Vagina (tissue), 2 donors: Measurements from ENCODE around the gene RELT. TPM values are rescaled to one million over a fixed set of nuclear protein-coding genes. Genes with fewer than 3 reads are reported as not detected.

Experiments
- DNase-seq, 2 donors: peaks; one replicate each; pipeline ENCODE4 v3.0.0-alpha.2; 2017; ENCODE audit errors: extremely low spot score in 2 of 2
- H3K27ac ChIP-seq: fragments of 200-600 bp; sonication (generic); one replicate; pipeline ENCODE4 v1.5.1; 2019
- H3K27me3 ChIP-seq: fragments of 200-600 bp; sonication (generic); one replicate; pipeline ENCODE4 v1.5.1; 2019
- H3K36me3 ChIP-seq, 2 donors: fragments of 200-600 bp; sonication (generic); one replicate each; pipeline ENCODE4 v1.5.1; 2017 to 2019
- H3K4me1 ChIP-seq: fragments of 200-600 bp; sonication (generic); one replicate; pipeline ENCODE4 v1.5.1; 2019
- H3K4me3 ChIP-seq, 2 donors: fragments of 200-600 bp; sonication (generic); 1 replicate in 1 of 2; 2 replicates in 1 of 2; pipeline ENCODE4 v1.5.1; 2016 to 2019
- H3K9me3 ChIP-seq: fragments of 200-600 bp; sonication (generic); one replicate; pipeline ENCODE4 v1.5.1; 2019
- POLR2A ChIP-seq, 2 donors: fragments of 450-650 bp; IDR thresholded peaks; one replicate each; pipeline ENCODE4 v1.6.1; 2017; ENCODE audit warnings: antibody characterized with exemption in 2 of 2, mild to moderate bottlenecking in 2 of 2, moderate library complexity in 2 of 2
- POLR2AphosphoS5 ChIP-seq, 2 donors: sonication (generic); formaldehyde crosslinking; IDR thresholded peaks; one replicate each; pipeline ENCODE4 v1.9.0; 2017; ENCODE audit warnings: antibody characterized with exemption in 2 of 2, mild to moderate bottlenecking in 2 of 2, low read depth in 1 of 2; ENCODE audit not compliant: insufficient read depth in 1 of 2
- intact Hi-C: fragments of 100-400 bp; cut with DNase I; formaldehyde crosslinking; loops from one replicate; pipeline ENCODE4 v1.15.1; 2023
- total RNA-seq: library from RNA; depleted of rRNA; stranded (reverse); fragments of >200 nt; gene quantifications from one replicate; pipeline ENCODE4 v1.2.3, GENCODE V29; 2016
- TF ChIP-seq, protein P1 (sequence below), 3 experiments: fragments of 450-650 bp in 2 of 3; fragments of 200-600 bp in 1 of 3; sonication (generic) in 1 of 3; IDR thresholded peaks; one replicate each; pipeline ENCODE4 v1.5.1; 2017 to 2019; ENCODE audit warnings: antibody characterized with exemption in 3 of 3, mild to moderate bottlenecking in 2 of 3, moderate library complexity in 2 of 3

Gene RELT
- total RNA-seq, 1 donor from 2014 or later: 6.1 TPM

DNA sequence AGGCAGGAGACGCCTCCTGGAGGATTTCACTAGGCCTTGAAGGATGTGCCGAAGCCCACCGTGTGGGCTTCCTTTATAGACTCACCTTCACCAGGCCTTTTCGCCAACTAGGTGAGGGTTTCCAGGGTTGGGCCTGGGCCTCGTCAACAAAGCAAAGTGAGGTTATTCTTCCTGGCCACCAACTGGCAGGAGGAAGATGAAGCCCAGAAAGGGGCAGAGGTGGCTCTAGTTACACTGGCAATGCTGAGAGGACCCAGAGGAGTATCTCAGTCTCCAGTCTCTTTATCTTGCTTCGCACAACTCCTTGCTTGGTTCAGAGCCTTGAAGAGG lies 404 bp upstream of the RELT start:
- intact Hi-C loops: no loop called here
- peak overlapping the region; percentile 87 for H3K27ac ChIP-seq
- no peaks in the 10 kb centered on the region for H3K36me3 ChIP-seq
- H3K4me3 ChIP-seq: peak overlapping the region; percentile 73 to 77
- TF ChIP-seq, protein P1, sequence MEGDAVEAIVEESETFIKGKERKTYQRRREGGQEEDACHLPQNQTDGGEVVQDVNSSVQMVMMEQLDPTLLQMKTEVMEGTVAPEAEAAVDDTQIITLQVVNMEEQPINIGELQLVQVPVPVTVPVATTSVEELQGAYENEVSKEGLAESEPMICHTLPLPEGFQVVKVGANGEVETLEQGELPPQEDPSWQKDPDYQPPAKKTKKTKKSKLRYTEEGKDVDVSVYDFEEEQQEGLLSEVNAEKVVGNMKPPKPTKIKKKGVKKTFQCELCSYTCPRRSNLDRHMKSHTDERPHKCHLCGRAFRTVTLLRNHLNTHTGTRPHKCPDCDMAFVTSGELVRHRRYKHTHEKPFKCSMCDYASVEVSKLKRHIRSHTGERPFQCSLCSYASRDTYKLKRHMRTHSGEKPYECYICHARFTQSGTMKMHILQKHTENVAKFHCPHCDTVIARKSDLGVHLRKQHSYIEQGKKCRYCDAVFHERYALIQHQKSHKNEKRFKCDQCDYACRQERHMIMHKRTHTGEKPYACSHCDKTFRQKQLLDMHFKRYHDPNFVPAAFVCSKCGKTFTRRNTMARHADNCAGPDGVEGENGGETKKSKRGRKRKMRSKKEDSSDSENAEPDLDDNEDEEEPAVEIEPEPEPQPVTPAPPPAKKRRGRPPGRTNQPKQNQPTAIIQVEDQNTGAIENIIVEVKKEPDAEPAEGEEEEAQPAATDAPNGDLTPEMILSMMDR (IDR thresholded peaks at IDR 0.05): no peak
- TF ChIP-seq POLR2A (IDR thresholded peaks at IDR 0.05) (no peak), POLR2AphosphoS5 (IDR thresholded peaks at IDR 0.05; ENCODE audit: insufficient read depth in 1 of 2, low read depth in 1 of 2) (no peak)
- no peaks in the 10 kb centered on the region for H3K9me3 ChIP-seq
- H3K4me1 ChIP-seq: peaks cover 18% of the 10 kb centered on the region
- no peaks in the 10 kb centered on the region for H3K27me3 ChIP-seq
- DNase-seq: no peak

DNA sequence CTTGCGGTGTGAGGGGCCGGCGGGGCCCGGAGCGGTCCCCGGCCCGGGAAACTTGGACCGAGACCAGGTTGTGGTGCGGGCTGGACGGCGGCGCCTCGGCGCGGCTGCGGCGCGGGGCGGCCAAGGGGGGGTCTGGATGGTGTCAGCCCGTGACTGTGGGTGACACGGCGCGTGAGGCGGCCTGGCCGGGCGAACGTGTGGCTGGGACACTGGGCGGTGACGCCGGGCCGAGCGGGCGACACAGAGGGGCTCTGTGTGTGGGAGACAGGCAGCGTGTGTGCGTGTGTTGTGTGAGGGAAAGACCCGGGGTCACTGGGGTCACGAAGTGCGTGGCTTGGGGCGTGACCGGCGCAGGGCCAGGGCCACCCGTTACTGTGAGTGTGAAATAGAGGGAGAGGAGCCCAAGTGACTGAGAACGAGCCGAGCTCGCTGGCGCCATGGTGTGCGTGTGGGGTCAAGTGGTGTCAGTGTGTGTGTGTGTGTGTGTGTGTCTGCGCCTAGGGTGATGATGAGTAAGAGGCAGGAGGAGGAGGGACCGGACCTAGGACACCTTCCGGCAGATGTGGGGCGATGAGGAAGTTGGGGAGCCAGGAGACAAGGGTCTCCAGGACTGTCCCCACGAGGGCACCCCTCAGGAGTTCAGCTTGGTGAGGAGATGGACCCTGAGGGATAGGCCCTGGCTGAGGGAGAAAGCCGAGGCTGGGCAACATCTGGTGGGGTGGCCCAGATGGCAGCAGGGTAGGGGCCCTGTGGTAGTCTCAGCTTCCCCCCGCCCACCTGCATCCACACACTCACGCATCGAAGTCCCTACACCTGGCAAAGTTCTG lies 817 bp downstream of the RELT start:
- H3K9me3 ChIP-seq: no peaks in the 10 kb centered on the region
- peak overlapping the region; percentile 73 to 77 for H3K4me3 ChIP-seq
- peaks cover 18% of the 10 kb centered on the region for H3K4me1 ChIP-seq
- intact Hi-C loops: no loop called here
- no peaks in the 10 kb centered on the region for H3K27me3 ChIP-seq
- DNase-seq: no peak
- no peaks in the 10 kb centered on the region for H3K36me3 ChIP-seq
- peak overlapping the region; percentile 87 for H3K27ac ChIP-seq
- TF ChIP-seq POLR2AphosphoS5 (IDR thresholded peaks at IDR 0.05; ENCODE audit: insufficient read depth in 1 of 2, low read depth in 1 of 2) (peak in 1 of 2 donors; percentile 35), POLR2A (IDR thresholded peaks at IDR 0.05) (no peak)

DNA sequence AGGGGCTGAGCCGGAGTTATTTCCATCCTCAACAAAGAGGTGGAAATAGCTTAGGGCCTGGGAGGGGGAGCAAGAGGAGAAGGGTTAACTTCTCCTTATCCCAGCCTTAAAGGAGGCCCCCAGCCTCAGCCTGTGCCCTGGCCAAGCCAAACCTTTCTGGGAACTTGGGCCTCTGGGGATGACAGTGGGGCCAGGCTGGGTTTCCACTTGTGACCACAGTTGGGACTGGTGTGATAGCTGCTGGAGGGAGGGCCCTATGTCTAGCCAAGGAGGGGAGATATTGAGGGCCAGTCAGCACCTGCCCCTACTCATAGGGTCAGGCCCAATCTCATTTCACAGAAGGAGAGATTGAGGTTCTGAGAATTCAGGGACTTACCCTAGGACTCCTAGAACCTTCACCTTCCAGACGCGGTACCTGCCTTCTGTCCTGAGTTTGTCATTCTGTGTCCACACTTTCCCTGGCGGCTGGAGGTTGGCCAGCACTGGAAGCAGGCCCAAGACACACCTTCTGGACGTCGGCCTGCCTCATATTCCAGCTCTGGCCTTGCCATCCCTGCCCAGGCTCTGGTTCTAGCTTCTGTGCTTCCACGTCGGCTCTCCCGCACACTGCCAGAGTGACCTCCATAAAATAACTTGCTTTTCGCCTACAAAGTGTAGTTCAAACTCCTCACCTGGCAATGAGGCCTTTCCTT lies 3.1 kb downstream of the RELT start:
- H3K4me1 ChIP-seq: peaks cover 33% of the 10 kb centered on the region
- H3K36me3 ChIP-seq: no peaks in the 10 kb centered on the region
- H3K27me3 ChIP-seq: no peaks in the 10 kb centered on the region
- no peak for TF ChIP-seq POLR2A (IDR thresholded peaks at IDR 0.05)
- TF ChIP-seq, protein P1 (IDR thresholded peaks at IDR 0.05): no peak
- H3K27ac ChIP-seq: no peak overlapping the region
- H3K4me3 ChIP-seq: no peak overlapping the region
- DNase-seq: no peak
- intact Hi-C loops: no loop called here
- no peaks in the 10 kb centered on the region for H3K9me3 ChIP-seq

DNA sequence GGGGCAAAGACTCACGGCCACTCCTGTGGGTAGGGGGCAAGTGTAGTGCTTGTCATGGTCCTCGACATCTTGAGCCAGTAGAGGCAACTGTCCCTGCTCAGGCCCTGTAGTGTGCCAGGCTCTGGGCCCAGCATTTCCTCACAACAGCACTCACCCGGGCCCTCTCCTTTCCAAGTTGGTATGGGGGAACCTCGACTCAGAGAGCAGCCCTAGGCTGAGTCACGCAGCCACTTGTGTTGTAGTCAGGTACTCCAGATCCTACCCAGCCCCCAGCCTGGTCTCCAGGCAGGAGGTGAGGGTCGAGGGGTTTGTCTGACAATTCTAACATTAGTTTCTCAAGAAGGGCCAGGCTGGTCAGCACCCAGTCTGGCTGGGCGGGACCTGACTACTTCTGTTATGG lies 4.1 kb downstream of the RELT start:
- Histone ChIP-seq H3K9me3 (no peaks in the 10 kb centered on the region), H3K36me3 (no peaks in the 10 kb centered on the region), H3K27me3 (no peaks in the 10 kb centered on the region), H3K4me1 (peaks cover 43% of the 10 kb centered on the region), H3K27ac (no peak overlapping the region), H3K4me3 (no peak overlapping the region)
- TF ChIP-seq, protein P1 (IDR thresholded peaks at IDR 0.05): no peak
- TF ChIP-seq POLR2A (IDR thresholded peaks at IDR 0.05) (no peak), POLR2AphosphoS5 (IDR thresholded peaks at IDR 0.05; ENCODE audit: insufficient read depth in 1 of 2, low read depth in 1 of 2) (no peak)
- DNase-seq: no peak
- intact Hi-C loops: no loop called here

DNA sequence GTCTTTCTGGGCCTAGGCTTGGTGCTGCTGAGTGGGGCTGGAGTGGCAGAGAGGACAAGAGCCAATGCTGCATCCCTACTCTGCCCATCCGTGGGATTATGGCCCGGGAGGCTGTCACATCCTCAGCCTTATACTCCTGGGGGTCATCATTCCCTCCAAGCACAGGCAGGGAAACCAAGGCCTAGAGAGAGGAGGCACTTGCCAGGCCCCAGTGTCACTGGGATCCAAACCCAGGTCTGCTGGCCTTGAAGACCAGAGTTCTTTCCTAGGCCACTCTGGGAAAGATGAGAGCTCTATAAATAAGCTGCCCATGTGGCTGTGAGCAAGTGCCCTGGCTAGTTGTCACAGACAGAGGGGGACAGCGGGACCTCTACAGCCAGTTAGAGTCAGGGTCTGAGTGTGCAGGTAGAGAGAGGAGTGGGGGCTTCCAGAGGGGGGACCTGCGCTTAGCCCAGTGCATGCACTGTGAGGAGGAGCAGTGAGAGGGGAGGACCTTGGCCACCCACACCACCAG lies 4.8 kb downstream of the RELT start:
- Histone ChIP-seq H3K27ac (no peak overlapping the region), H3K9me3 (no peaks in the 10 kb centered on the region), H3K36me3 (no peaks in the 10 kb centered on the region), H3K4me1 (peaks cover 49% of the 10 kb centered on the region), H3K27me3 (no peaks in the 10 kb centered on the region), H3K4me3 (no peak overlapping the region)
- TF ChIP-seq, protein P1 (IDR thresholded peaks at IDR 0.05): no peak
- TF ChIP-seq POLR2AphosphoS5 (IDR thresholded peaks at IDR 0.05; ENCODE audit: insufficient read depth in 1 of 2, low read depth in 1 of 2) (no peak), POLR2A (IDR thresholded peaks at IDR 0.05) (no peak)
- intact Hi-C loops: no loop called here
- no peak for DNase-seq
